ENCODE data around the gene SLC45A3. TPM values are rescaled to one million over a fixed set of nuclear protein-coding genes. Genes with fewer than 3 reads are reported as not detected.
A peak's percentile ranks its signal among the peaks of the same experiment; 100 is the strongest.

The SLC45A3 gene
- total and polyA plus RNA-seq, 2 of the 4 experiments (the other 2 are of a cell fraction): 1.4 to 2.5 TPM

GRCh38 chr1:205615789-205616188 is 64.5 kb downstream of the SLC45A3 start:
- ChIA-PET POLR2A (ENCODE audit: unreplicated experiment) (no interaction called here), CTCF (no interaction called here)
- H3K23ac ChIP-seq (ENCODE audit: low read depth, low read length): no peak overlapping the region
- no peak overlapping the region for H4K5ac ChIP-seq (ENCODE audit: low read depth, low read length)
- intact Hi-C loops (cut with micrococcal nuclease): no loop called here
- peaks cover 36 to 56% of the 10 kb centered on the region in 2 experiments for H3K79me1 ChIP-seq (ENCODE audit: low read depth in 1 of 2, low read length in 2 of 2)
- no peak overlapping the region for H2AK5ac ChIP-seq (ENCODE audit: low read depth, low read length)
- H2BK5ac ChIP-seq (ENCODE audit: low read depth, low read length, poor library complexity, severe bottlenecking): no peak overlapping the region
- H3K36me3 ChIP-seq (ENCODE audit: control insufficient read depth, insufficient read depth, low read length): peaks cover 31% of the 10 kb centered on the region
- H3K4ac ChIP-seq (ENCODE audit: low read depth, low read length): no peak overlapping the region
- H2AFZ ChIP-seq (replicated peaks; ENCODE audit: low read length, poor library complexity): no peak overlapping the region
- in situ Hi-C loops (cut with MboI; ENCODE audit: low sequenced_read_pairs): no loop called here
- no peak overlapping the region for H3K18ac ChIP-seq (ENCODE audit: low read depth, low read length)
- H2BK20ac ChIP-seq (ENCODE audit: low read depth, low read length): no peak overlapping the region
- ATAC-seq (ENCODE audit: low read depth) (no peak), DNase-seq (no peak)
- no peaks in the 10 kb centered on the region for H3K4me1 ChIP-seq (ENCODE audit: control insufficient read depth, insufficient read depth, low read length)
- H3K27me3 ChIP-seq (ENCODE audit: control insufficient read depth, insufficient read depth, low read length): no peaks in the 10 kb centered on the region
- no peak overlapping the region for H4K91ac ChIP-seq (ENCODE audit: insufficient read depth, low read depth, low read length)
- no peak overlapping the region for H2BK120ac ChIP-seq (ENCODE audit: low read depth, low read length)
- no peak overlapping the region for H4K8ac ChIP-seq (ENCODE audit: low read depth in 2 of 2, low read length in 2 of 2)
- no peaks in the 10 kb centered on the region; the same call in 1 of the 2 replicates for H4K20me1 ChIP-seq (ENCODE audit: insufficient read depth, low read length)
- H2AK9ac ChIP-seq (replicated peaks; ENCODE audit: low read depth, low read length, poor library complexity): no peak overlapping the region
- no peak overlapping the region for H2BK15ac ChIP-seq (ENCODE audit: low read depth, low read length)
- H3K27ac ChIP-seq (ENCODE audit: insufficient read depth, low read length): no peak overlapping the region
- no CpG with 5 or more reads among the region's 1 CpG for WGBS, 2 experiments (ENCODE audit: extremely low coverage in 2 of 2, insufficient read length in 1 of 2)
- H3K14ac ChIP-seq (replicated peaks; ENCODE audit: low read depth, low read length): no peak overlapping the region
- peaks cover 6% of the 10 kb centered on the region; the same call in 1 of the 2 replicates for H3K9me1 ChIP-seq (ENCODE audit: insufficient read depth, low read length)
- H3K56ac ChIP-seq (ENCODE audit: extremely low read depth, insufficient read depth, low read length): no peak overlapping the region
- H3K9ac ChIP-seq (ENCODE audit: low read depth, low read length): no peak overlapping the region
- H3K4me3 ChIP-seq (ENCODE audit: insufficient read depth, low read depth, low read length): no peak overlapping the region
- H3K9me3 ChIP-seq (ENCODE audit: control insufficient read depth, insufficient read depth, low read length): no peaks in the 10 kb centered on the region
- TF ChIP-seq MXI1 (IDR thresholded peaks at IDR 0.05; ENCODE audit: borderline replicate concordance, low read depth, low read length): no peak
- TF ChIP-seq RCOR1 (IDR thresholded peaks at IDR 0.05; ENCODE audit: insufficient replicate concordance, low read length): no peak
- TF ChIP-seq MAFK (IDR thresholded peaks at IDR 0.05; ENCODE audit: low read depth, low read length): no peak
- TF ChIP-seq ELK1 (IDR thresholded peaks at IDR 0.05; ENCODE audit: borderline replicate concordance, low read depth, low read length): no peak
- no peak for TF ChIP-seq USF2 (IDR thresholded peaks at IDR 0.05; ENCODE audit: low read depth, low read length)
- no peak for TF ChIP-seq CHD1 (IDR thresholded peaks at IDR 0.05; ENCODE audit: low read depth, low read length)
- no peak for TF ChIP-seq MAZ (IDR thresholded peaks at IDR 0.05; ENCODE audit: borderline replicate concordance, low read depth, low read length)
- TF ChIP-seq CTCF (conservative IDR thresholded peaks at IDR 0.05; ENCODE audit: low read depth, low read length): no peak
- no peak for TF ChIP-seq CEBPB (IDR thresholded peaks at IDR 0.05; ENCODE audit: low read depth, low read length)
- no peak for TF ChIP-seq FOS (IDR thresholded peaks at IDR 0.05; ENCODE audit: low read depth, low read length)
- no peak for TF ChIP-seq RFX5 (IDR thresholded peaks at IDR 0.05; ENCODE audit: low read depth, low read length)
- no peak for TF ChIP-seq RAD21 (IDR thresholded peaks at IDR 0.05; ENCODE audit: low read length)
- TF ChIP-seq NFE2L2 (IDR thresholded peaks at IDR 0.05; ENCODE audit: low read depth, low read length): no peak
- TF ChIP-seq SMC3 (IDR thresholded peaks at IDR 0.05; ENCODE audit: low read depth, low read length): no peak
- TF ChIP-seq POLR2A (IDR thresholded peaks at IDR 0.05; ENCODE audit: low read depth, low read length): no peak
- dilution Hi-C loops (cut with HindIII; ENCODE audit: low sequenced_read_pairs, unreplicated experiment): no loop called here
- H3K4me2 ChIP-seq (ENCODE audit: low read depth, low read length): no peak overlapping the region
- BruUV-seq (replicated peaks): TSS peak; percentile 16

All from IMR-90 (cell line).